Measurements from ENCODE around the gene PATL1. TPM values are rescaled to one million over a fixed set of nuclear protein-coding genes. Genes with fewer than 3 reads are reported as not detected.
A peak's percentile ranks its signal among the peaks of the same experiment; 100 is the strongest.

PATL1 gene
- polyA plus RNA-seq, 1 donor (not counting 4 experiments of a cell fraction or from before 2014, with no cell fraction given), result 31.1 TPM

- H3K27me3 ChIP-seq (ENCODE audit: control insufficient read depth, extremely low read depth, insufficient read depth, low read length), result no peaks in the 10 kb centered on the region
- peak overlapping the region; percentile 75 to 84 (median 80) for H3K4me3 ChIP-seq (ENCODE audit: control insufficient read depth in 2 of 3, extremely low read depth in 1 of 3, insufficient read depth in 2 of 3, low read depth in 1 of 3, low read length in 3 of 3)
- TF ChIP-seq CTCF (optimal IDR thresholded peaks at IDR 0.05 in 1 of 3, IDR thresholded peaks at IDR 0.05 in 1 of 3, conservative IDR thresholded peaks at IDR 0.05 in 1 of 3; ENCODE audit: extremely low read depth in 1 of 3, insufficient read depth in 2 of 3, low read length in 3 of 3) (no peak), EZH2 (IDR thresholded peaks at IDR 0.05; ENCODE audit: low read length) (no peak)
- H3K36me3 ChIP-seq (ENCODE audit: control insufficient read depth in 2 of 2, extremely low read depth in 1 of 2, insufficient read depth in 2 of 2, low read length in 2 of 2), result peaks cover 5 to 11% of the 10 kb centered on the region in 2 experiments
- no peaks in the 10 kb centered on the region for H3K9me1 ChIP-seq (ENCODE audit: control insufficient read depth, extremely low read depth, insufficient read depth, low read length)
- H3K9ac ChIP-seq (ENCODE audit: control insufficient read depth, extremely low read depth, insufficient read depth, low read length), result peak overlapping the region; percentile 97
- dilution Hi-C loops (cut with MboI; ENCODE audit: extremely low pct_ligation_motif_present, low sequenced_read_pairs), result no loop called here
- H3K4me2 ChIP-seq (ENCODE audit: control insufficient read depth, extremely low read depth, insufficient read depth, low read depth, low read length), result peak overlapping the region; percentile 93
- H3K27ac ChIP-seq (ENCODE audit: control insufficient read depth, insufficient read depth, low read length), result peak overlapping the region; percentile 67
- DNase-seq (ENCODE audit: low read depth, low spot score) (no peak), FAIRE-seq (no peak)
- no peaks in the 10 kb centered on the region for H4K20me1 ChIP-seq (ENCODE audit: control insufficient read depth, extremely low read depth, insufficient read depth, low read length)
- peaks cover 22% of the 10 kb centered on the region for H3K4me1 ChIP-seq (ENCODE audit: control insufficient read depth, extremely low read depth, insufficient read depth, low read length)
- peaks cover 50% of the 10 kb centered on the region for H3K79me2 ChIP-seq (ENCODE audit: control insufficient read depth, insufficient read depth, low read length)
- H3K9me3 ChIP-seq (ENCODE audit: control insufficient read depth, low read depth, low read length), result no peaks in the 10 kb centered on the region
- H2AFZ ChIP-seq (ENCODE audit: control insufficient read depth, low read length), result no peak overlapping the region
Measured at GRCh38 chr11:59667812-59668187, 1.0 kb downstream of the PATL1 start.

GRCh38 chr11:59666969-59667368, 1.9 kb downstream of the PATL1 start:
- Histone ChIP-seq H3K9me3 (ENCODE audit: control insufficient read depth, low read depth, low read length) (no peaks in the 10 kb centered on the region), H3K36me3 (ENCODE audit: control insufficient read depth in 2 of 2, extremely low read depth in 1 of 2, insufficient read depth in 2 of 2, low read length in 2 of 2) (peaks cover 5 to 11% of the 10 kb centered on the region in 2 experiments), H3K79me2 (ENCODE audit: control insufficient read depth, insufficient read depth, low read length) (peaks cover 58% of the 10 kb centered on the region), H3K27ac (ENCODE audit: control insufficient read depth, insufficient read depth, low read length) (peak overlapping the region; percentile 67), H3K4me1 (ENCODE audit: control insufficient read depth, extremely low read depth, insufficient read depth, low read length) (peaks cover 22% of the 10 kb centered on the region), H2AFZ (ENCODE audit: control insufficient read depth, low read length) (no peak overlapping the region), H4K20me1 (ENCODE audit: control insufficient read depth, extremely low read depth, insufficient read depth, low read length) (no peaks in the 10 kb centered on the region), H3K9me1 (ENCODE audit: control insufficient read depth, extremely low read depth, insufficient read depth, low read length) (no peaks in the 10 kb centered on the region), H3K27me3 (ENCODE audit: control insufficient read depth, extremely low read depth, insufficient read depth, low read length) (no peaks in the 10 kb centered on the region), H3K9ac (ENCODE audit: control insufficient read depth, extremely low read depth, insufficient read depth, low read length) (no peak overlapping the region), H3K4me2 (ENCODE audit: control insufficient read depth, extremely low read depth, insufficient read depth, low read depth, low read length) (peak overlapping the region; percentile 93), H3K4me3 (ENCODE audit: control insufficient read depth in 2 of 3, extremely low read depth in 1 of 3, insufficient read depth in 2 of 3, low read depth in 1 of 3, low read length in 3 of 3) (peak overlapping the region in 2 of 3 experiments; percentile 75 to 84)
- dilution Hi-C loops (cut with MboI; ENCODE audit: extremely low pct_ligation_motif_present, low sequenced_read_pairs), result no loop called here
- FAIRE-seq, result no peak
- DNase-seq (ENCODE audit: low read depth, low spot score), result no peak
- TF ChIP-seq EZH2 (IDR thresholded peaks at IDR 0.05; ENCODE audit: low read length) (no peak), CTCF (optimal IDR thresholded peaks at IDR 0.05 in 1 of 3, IDR thresholded peaks at IDR 0.05 in 1 of 3, conservative IDR thresholded peaks at IDR 0.05 in 1 of 3; ENCODE audit: extremely low read depth in 1 of 3, insufficient read depth in 2 of 3, low read length in 3 of 3) (no peak)
